MCF 10A (cell line): Measurements from ENCODE around the gene TAS2R13. TPM values are rescaled to one million over a fixed set of nuclear protein-coding genes. Genes with fewer than 3 reads are reported as not detected.

ENCODE experiments used
- BruUV-seq: library from RNA; stranded (reverse); fragments of 400-500 nt; replicated peaks from 2 replicates; lab custom pipeline; 2021; lab: Mats Ljungman, UMichigan
- CTCF ChIA-PET: fragments of 300-600 bp; sonication (Branson Sonifier 250); formaldehyde crosslinking; extraction: SDS; loops from one replicate; lab custom pipeline; 2021; ENCODE audit warnings: antibody characterized with exemption, inconsistent platforms; lab: Yijun Ruan, JAX
- POLR2A ChIA-PET: fragments of 300-600, 350-650 bp; sonication (Branson Sonifier 250); formaldehyde crosslinking; extraction: SDS; loops from one replicate; lab custom pipeline; 2020; ENCODE audit warnings: antibody characterized with exemption, inconsistent platforms; lab: Yijun Ruan, JAX
- DNase-seq: peaks from one replicate; pipeline ENCODE4 v3.0.0-alpha.2; 2018; ENCODE audit not compliant: unreplicated experiment
- H3K27ac Mint-ChIP-seq: one replicate; pipeline ENCODE4 v1.8.0; 2022; ENCODE audit warnings: mild to moderate bottlenecking, low read depth, mixed read lengths; ENCODE audit not compliant: unreplicated experiment
- H3K27me3 Mint-ChIP-seq: one replicate; pipeline ENCODE4 v1.8.0; 2022; ENCODE audit warnings: mixed read lengths; ENCODE audit not compliant: insufficient read depth, unreplicated experiment
- H3K36me3 Mint-ChIP-seq: one replicate; pipeline ENCODE4 v1.8.0; 2022; ENCODE audit warnings: mild to moderate bottlenecking, moderate library complexity, mixed read lengths; ENCODE audit not compliant: insufficient read depth, unreplicated experiment
- H3K4me1 Mint-ChIP-seq: one replicate; pipeline ENCODE4 v1.8.0; 2022; ENCODE audit warnings: mixed read lengths; ENCODE audit not compliant: insufficient read depth, unreplicated experiment
- H3K4me3 Mint-ChIP-seq: one replicate; pipeline ENCODE4 v1.8.0; 2022; ENCODE audit warnings: mild to moderate bottlenecking, moderate library complexity, mixed read lengths; ENCODE audit not compliant: unreplicated experiment
- H3K9me3 Mint-ChIP-seq: one replicate; pipeline ENCODE4 v1.8.0; 2022; ENCODE audit warnings: mixed read lengths; ENCODE audit not compliant: unreplicated experiment
- CTCF ChIP-seq: fragments of 200-600 bp; IDR thresholded peaks from one replicate; pipeline ENCODE4 v1.8.0; 2022; ENCODE audit warnings: antibody characterized with exemption, mild to moderate bottlenecking; ENCODE audit not compliant: unreplicated experiment
- intact Hi-C: fragments of 100-400 bp; cut with micrococcal nuclease; formaldehyde crosslinking; loops from 2 replicates; pipeline ENCODE4 v1.14.1; 2022
- total RNA-seq: library from RNA; stranded (reverse); gene quantifications from 2 replicates; pipeline ENCODE4 v1.2.3, GENCODE V29; 2022

Gene TAS2R13
- total RNA-seq, 1 experiment from 2014 or later, result 0.68 TPM

DNA sequence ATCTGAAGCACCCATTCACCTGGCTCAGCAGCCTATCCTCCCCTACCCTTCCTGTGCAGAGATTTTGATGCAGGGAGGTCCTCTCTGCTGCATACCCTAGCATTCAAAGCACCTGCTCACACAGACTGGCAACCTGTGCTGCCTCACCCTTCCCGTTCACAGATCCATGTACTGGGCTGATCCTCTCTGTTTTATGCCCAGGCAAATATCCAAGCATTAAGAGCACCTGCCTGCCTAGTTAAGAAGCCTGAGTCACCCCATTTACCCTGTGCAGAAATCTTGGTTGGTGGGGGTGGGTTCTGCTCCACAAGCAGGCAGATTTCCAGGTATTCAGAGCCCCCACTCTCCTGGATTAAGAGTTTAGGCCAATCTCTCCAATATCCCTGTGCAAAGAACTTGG, 8.4 kb downstream of the TAS2R13 start:
- intact Hi-C loops, result no loop called here
- Mint-ChIP-seq H3K27me3 (no peaks in the 10 kb centered on the region), H3K27ac (no peak overlapping the region), H3K36me3 (no peaks in the 10 kb centered on the region), H3K4me1 (no peaks in the 10 kb centered on the region), H3K4me3 (no peak overlapping the region), H3K9me3 (peaks cover 8% of the 10 kb centered on the region)
- TF ChIP-seq CTCF, result no peak
- BruUV-seq, result no TSS peak
- POLR2A ChIA-PET, result no interaction called here
- DNase-seq, result no peak
- CTCF ChIA-PET, result no interaction called here

DNA sequence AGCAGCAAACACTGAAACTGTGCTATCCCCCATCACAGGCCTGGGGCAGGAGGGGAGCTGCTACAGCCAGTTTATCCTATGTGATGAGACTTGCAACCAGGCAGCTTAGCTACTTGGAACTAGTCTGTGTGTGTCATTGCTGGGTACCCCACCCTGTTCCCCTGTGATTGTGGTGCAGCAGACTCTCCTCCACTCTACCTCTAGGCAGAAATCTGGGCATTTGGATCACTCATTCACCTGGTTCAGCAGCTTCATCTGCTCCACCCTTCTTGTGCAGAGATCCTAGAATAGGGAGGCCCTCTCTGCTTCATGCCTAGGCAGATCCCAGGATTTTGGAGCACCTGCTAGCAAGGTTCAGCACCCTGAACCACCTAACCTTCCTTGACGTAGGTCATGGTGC, 8.8 kb downstream of the TAS2R13 start:
- H3K27me3 Mint-ChIP-seq, result no peaks in the 10 kb centered on the region
- DNase-seq, result no peak
- no peak for TF ChIP-seq CTCF
- ChIA-PET CTCF (interaction anchor here (0.6 kb wide), 1 partner anchor 13 kb away, joined by 3 read pairs; no protein-coding TSS in a partner anchor), POLR2A (no interaction called here)
- no peak overlapping the region for H3K27ac Mint-ChIP-seq
- no peak overlapping the region for H3K4me3 Mint-ChIP-seq
- peaks cover 8% of the 10 kb centered on the region for H3K9me3 Mint-ChIP-seq
- no TSS peak for BruUV-seq
- intact Hi-C loops, result no loop called here
- no peaks in the 10 kb centered on the region for H3K4me1 Mint-ChIP-seq
- no peaks in the 10 kb centered on the region for H3K36me3 Mint-ChIP-seq

DNA sequence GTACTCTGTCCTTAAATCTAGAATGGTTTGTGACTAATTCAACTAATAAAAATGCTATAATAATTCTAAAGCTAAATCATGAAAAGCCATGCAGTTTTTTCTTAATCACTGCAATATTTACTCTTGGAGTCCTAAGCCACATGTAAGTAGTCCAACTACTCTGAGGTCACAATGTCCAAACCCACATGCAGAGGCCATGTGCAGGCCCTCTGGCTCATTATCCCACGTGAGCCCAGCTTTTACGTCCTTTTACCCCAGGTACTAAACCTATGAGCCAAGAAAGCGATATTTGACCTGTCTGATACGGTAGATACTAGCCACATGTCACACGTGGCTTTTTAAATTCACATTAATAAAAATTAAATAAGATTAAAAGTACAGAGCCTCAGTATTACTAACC, 12.5 kb downstream of the TAS2R13 start:
- Mint-ChIP-seq H3K9me3 (peaks cover 8% of the 10 kb centered on the region), H3K4me1 (no peaks in the 10 kb centered on the region), H3K4me3 (no peak overlapping the region), H3K36me3 (no peaks in the 10 kb centered on the region), H3K27me3 (no peaks in the 10 kb centered on the region), H3K27ac (no peak overlapping the region)
- CTCF ChIA-PET, result interaction anchor here (0.6 kb wide), 1 partner anchor 144 kb away, joined by 3 read pairs; no protein-coding TSS in a partner anchor
- TF ChIP-seq CTCF, result no peak
- no TSS peak for BruUV-seq
- POLR2A ChIA-PET, result no interaction called here
- intact Hi-C loops, result no loop called here
- DNase-seq, result no peak

DNA sequence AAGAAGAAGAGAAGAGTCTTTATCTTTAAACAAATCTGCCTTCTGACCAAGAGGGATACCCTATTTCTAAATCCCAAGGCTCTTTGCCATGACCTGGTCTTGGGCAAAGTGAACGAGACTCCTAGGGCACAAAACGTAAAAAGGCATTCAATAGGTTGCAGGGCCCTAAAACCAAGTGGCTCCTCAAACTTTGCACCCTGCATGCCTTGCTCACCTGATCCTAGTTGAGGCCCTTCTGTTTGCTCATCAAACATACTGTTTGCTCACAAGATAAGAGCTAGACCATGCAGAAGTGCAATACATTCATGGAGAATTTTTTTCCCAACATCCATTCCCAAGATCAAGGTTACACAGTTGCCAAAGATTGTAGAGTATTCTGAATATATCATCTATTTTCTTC, 17.4 kb downstream of the TAS2R13 start:
- Mint-ChIP-seq H3K9me3 (no peaks in the 10 kb centered on the region), H3K27me3 (no peaks in the 10 kb centered on the region), H3K36me3 (no peaks in the 10 kb centered on the region), H3K4me3 (no peak overlapping the region), H3K4me1 (no peaks in the 10 kb centered on the region), H3K27ac (no peak overlapping the region)
- POLR2A ChIA-PET, result no interaction called here
- CTCF ChIA-PET, result interaction anchor here (0.7 kb wide), 1 partner anchor 121 kb away, joined by 3 read pairs; no protein-coding TSS in a partner anchor
- no peak for TF ChIP-seq CTCF
- intact Hi-C loops, result no loop called here
- no TSS peak for BruUV-seq
- no peak for DNase-seq
